Measurements from ENCODE around the gene TTI1. TPM values are rescaled to one million over a fixed set of nuclear protein-coding genes. Genes with fewer than 3 reads are reported as not detected.
"Not testable (repeated sequence)": the region's sequence is repeated elsewhere in the genome, so short reads cannot be mapped to it uniquely, and the experiment has no call there.

The TTI1 gene
- polyA plus RNA-seq, 6 donors from 2014 or later, result 2.2 to 21.4 (median 16.9) TPM

DNA sequence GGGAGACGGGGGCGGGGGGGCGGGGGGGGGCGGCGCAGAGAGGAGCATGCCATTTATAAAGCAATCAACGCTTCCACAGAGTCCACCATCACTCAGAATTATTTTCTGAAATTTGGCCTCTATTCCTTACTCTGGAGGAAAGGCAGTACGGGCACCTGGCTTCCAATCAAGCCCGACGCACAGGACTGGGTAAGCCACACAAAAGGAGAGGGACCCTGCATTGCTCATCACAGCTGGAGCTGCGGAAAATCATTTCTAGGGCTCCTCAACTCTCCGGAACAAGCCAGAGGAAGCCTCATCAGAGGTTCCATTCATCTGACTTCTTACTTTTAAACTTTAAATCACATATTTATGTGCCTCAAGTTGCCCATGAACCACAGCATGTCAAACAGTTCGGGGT is 55.9 kb downstream of the TTI1 start:
- no peak overlapping the region for H3K4me3 Mint-ChIP-seq
- no peak for DNase-seq
- peaks cover 15 to 18% (median 16%) of the 10 kb centered on the region in 3 donors for H3K4me1 Mint-ChIP-seq
- H3K36me3 Mint-ChIP-seq, result peaks cover 13 to 16% of the 10 kb centered on the region in 2 donors
- ATAC-seq (ENCODE audit: low read depth in 2 of 2), result no peak
- H3K9me3 Mint-ChIP-seq, result peaks cover 0 to 5% (median 0%) of the 10 kb centered on the region in 7 donors
- peak overlapping the region in 1 of 6 donors; percentile 54 for H3K27ac Mint-ChIP-seq
- no peaks in the 10 kb centered on the region for H3K27me3 Mint-ChIP-seq

- H3K36me3 Mint-ChIP-seq, result peaks cover 11 to 13% of the 10 kb centered on the region in 2 donors
- H3K9me3 Mint-ChIP-seq, result peaks cover 0 to 5% (median 0%) of the 10 kb centered on the region in 7 donors
- DNase-seq (no peak), ATAC-seq (ENCODE audit: low read depth in 2 of 2) (no peak)
- H3K4me3 Mint-ChIP-seq, result peak overlapping the region in 2 of 8 donors; percentile 15 to 66
- H3K4me1 Mint-ChIP-seq, result peaks cover 15 to 18% (median 16%) of the 10 kb centered on the region in 3 donors
- peak overlapping the region in 3 of 6 donors; percentile 24 to 53 (median 38) for H3K27ac Mint-ChIP-seq
- no peaks in the 10 kb centered on the region for H3K27me3 Mint-ChIP-seq
Observed at GRCh38 chr20:37976887-37977286, 56.4 kb downstream of the TTI1 start.

GRCh38 chr20:37973059-37973910 is 60.0 kb downstream of the TTI1 start:
- Mint-ChIP-seq H3K27ac (no peak overlapping the region), H3K4me1 (peaks cover 15 to 18% (median 16%) of the 10 kb centered on the region in 3 donors), H3K36me3 (peaks cover 16 to 26% of the 10 kb centered on the region in 2 donors), H3K9me3 (peaks cover 2 to 12% (median 7%) of the 10 kb centered on the region in 7 donors), H3K27me3 (peaks cover 0 to 13% (median 7%) of the 10 kb centered on the region in 3 donors), H3K4me3 (peak overlapping the region in 1 of 8 donors; percentile 7)
- ATAC-seq (ENCODE audit: low read depth in 2 of 2) (no peak), DNase-seq (no peak)

DNA sequence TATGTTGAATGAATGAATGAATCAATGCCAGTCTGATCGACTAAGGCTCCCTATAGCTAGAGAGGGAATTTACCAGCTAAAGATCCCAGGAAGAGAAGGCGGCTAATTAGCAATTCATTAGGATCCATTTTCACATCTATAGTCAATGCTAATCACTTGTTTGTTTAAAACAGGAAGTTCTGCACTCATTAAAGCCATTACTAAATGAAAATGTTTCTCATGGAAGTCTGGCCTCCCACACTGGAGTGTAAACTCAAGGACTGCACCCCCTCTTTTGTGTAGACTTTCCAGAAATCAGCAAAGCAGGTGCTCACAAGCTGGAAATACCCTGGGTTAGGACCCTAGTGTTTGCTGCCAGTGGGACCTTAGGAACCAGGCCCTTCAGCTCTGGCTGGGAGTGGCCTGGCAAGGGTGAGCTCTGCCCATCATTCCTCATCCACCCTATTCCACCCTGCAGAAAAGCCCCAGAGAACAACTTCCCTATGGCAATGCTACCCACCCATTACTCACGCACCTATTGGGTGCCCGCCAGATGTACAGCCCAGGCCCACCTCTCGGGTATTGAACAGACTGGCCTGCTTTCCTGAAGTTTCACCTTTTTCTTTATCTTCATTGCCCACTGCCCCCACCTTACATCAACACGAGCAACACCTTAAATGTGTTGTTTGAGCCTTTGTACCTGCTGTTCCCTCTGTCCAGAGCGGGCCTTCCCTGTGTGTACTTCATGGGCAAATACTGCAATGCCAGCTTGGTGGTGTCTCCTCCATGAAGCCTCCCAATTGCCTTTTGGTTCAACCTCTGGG is 60.8 kb downstream of the TTI1 start:
- Mint-ChIP-seq H3K4me3 (peak overlapping the region in 1 of 8 donors; percentile 7), H3K4me1 (peaks cover 8 to 12% (median 10%) of the 10 kb centered on the region in 3 donors), H3K9me3 (peaks cover 6 to 16% (median 15%) of the 10 kb centered on the region in 7 donors), H3K27me3 (peaks cover 0 to 20% (median 9%) of the 10 kb centered on the region in 3 donors), H3K27ac (no peak overlapping the region), H3K36me3 (peaks cover 20 to 30% of the 10 kb centered on the region in 2 donors)
- DNase-seq (no peak), ATAC-seq (ENCODE audit: low read depth in 2 of 2) (no peak)

- H3K9me3 Mint-ChIP-seq, result peaks cover 6 to 23% (median 20%) of the 10 kb centered on the region in 7 donors
- peaks cover 0 to 28% (median 9%) of the 10 kb centered on the region in 3 donors for H3K27me3 Mint-ChIP-seq
- H3K36me3 Mint-ChIP-seq, result peaks cover 20 to 30% of the 10 kb centered on the region in 2 donors
- no peak for DNase-seq
- peak overlapping the region in 1 of 8 donors; percentile 21 for H3K4me3 Mint-ChIP-seq
- ATAC-seq (ENCODE audit: low read depth in 2 of 2), result no peak
- H3K27ac Mint-ChIP-seq, result no peak overlapping the region
- peaks cover 3 to 6% (median 5%) of the 10 kb centered on the region in 3 donors for H3K4me1 Mint-ChIP-seq
Observed at GRCh38 chr20:37971561-37972127, 61.6 kb downstream of the TTI1 start.

DNA sequence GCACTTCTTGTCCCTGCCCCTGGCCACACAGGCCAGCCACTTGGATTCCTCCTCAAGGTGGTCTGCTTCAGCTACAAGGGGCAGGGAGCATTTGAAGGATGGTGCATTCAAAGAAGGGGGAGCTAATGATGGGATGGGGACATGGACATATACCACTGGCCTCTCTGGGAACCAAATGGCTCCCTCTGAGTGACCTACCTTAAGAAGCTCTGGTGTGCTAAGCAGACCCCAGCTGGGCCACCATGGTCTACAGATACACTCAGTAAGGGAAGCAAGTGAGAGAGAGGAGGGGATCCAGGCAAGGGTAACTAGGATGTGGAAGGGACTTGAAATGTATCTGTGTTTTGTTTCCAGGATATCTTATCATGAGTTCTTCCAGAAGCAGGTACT is 62.4 kb downstream of the TTI1 start:
- Mint-ChIP-seq H3K36me3 (peaks cover 20 to 30% of the 10 kb centered on the region in 2 donors), H3K27me3 (peaks cover 0 to 34% (median 9%) of the 10 kb centered on the region in 3 donors), H3K4me3 (no peak overlapping the region), H3K9me3 (peaks cover 8 to 30% (median 26%) of the 10 kb centered on the region in 7 donors), H3K4me1 (peaks cover 0 to 2% (median 2%) of the 10 kb centered on the region in 3 donors), H3K27ac (no peak overlapping the region)
- ATAC-seq (ENCODE audit: low read depth in 2 of 2) (no peak), DNase-seq (no peak)

DNA sequence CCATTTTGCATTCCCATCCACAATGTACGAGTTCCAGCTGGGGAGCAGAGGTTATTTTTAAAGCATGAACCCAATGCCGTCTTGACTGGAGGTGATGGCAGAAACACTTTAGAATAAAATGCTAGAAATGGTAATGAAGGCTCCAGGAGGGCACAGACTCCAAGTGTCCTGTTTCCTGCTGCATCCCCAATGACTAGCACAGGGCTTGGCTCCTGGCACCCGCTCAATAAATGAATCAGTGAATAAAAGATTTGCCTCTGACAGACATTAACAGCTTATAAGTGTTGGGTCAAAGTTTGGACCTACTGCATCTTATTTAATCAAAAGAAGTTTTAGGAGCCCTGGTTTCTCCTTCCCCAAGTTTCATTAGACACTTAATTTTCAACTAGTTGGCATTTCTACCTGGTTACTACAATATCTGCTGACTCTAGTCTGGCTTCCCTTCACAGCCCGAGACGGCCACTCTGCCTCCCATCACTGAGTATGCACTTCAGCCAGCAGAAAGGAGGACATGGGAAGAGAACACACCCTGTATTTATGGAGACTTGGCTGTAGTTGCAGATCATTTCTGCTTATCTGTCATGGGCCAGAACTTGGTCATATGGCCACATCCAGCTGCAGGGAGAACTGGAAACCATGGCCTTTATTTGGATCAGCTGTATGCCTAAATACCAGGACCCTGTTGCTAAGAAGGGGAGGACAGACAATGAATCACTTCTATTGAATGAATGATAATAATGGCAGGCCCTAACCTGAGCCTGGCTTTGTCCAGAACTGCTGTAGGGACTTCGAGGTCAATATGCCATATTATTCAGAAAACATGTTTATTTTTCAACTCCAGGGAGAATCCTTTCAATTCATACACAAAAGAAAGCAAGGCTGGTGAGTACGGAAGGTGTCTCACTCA is 63.1 kb downstream of the TTI1 start:
- H3K27ac Mint-ChIP-seq, result no peak overlapping the region
- H3K27me3 Mint-ChIP-seq, result peaks cover 0 to 35% (median 9%) of the 10 kb centered on the region in 3 donors
- peaks cover 0 to 2% (median under 1%) of the 10 kb centered on the region in 3 donors for H3K4me1 Mint-ChIP-seq
- DNase-seq (no peak), ATAC-seq (ENCODE audit: low read depth in 2 of 2) (no peak)
- H3K36me3 Mint-ChIP-seq, result peaks cover 20 to 30% of the 10 kb centered on the region in 2 donors
- no peak overlapping the region for H3K4me3 Mint-ChIP-seq
- H3K9me3 Mint-ChIP-seq, result peaks cover 8 to 30% (median 27%) of the 10 kb centered on the region in 7 donors

DNA sequence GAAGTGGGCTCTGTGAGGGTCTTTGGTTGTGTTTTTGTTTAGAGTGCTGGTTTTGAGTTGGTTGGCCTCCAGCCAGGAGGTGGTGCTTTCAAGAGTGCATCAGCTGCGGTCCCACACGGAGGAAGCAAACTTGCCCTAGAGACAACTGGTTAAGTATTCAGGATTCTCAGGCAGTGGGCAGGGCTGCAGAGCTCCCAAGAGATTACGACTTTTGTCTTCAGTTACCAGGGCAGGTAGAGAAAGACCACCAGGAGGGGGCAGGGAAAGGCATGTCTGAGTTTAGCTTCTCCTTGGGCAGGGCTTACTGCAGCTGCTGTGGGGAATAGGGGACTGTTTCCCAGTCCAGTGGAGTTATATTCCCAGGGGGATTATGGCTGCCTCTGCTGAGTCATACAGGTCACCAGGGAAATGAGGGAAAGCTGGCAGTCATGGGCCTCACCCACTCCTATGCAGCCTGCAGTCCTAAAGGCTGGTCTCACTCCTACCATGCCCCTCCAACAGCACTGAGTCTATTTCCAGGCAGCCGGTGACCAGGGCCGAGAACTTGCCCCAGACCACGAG is 64.3 kb downstream of the TTI1 start:
- Mint-ChIP-seq H3K36me3 (peaks cover 20 to 30% of the 10 kb centered on the region in 2 donors), H3K4me3 (no peak overlapping the region), H3K27me3 (peaks cover 0 to 42% (median 9%) of the 10 kb centered on the region in 3 donors), H3K4me1 (peaks cover 0 to 2% (median 0%) of the 10 kb centered on the region in 3 donors), H3K27ac (no peak overlapping the region), H3K9me3 (peaks cover 11 to 32% (median 30%) of the 10 kb centered on the region in 7 donors)
- ATAC-seq (ENCODE audit: low read depth in 2 of 2) (no peak), DNase-seq (no peak)

- H3K4me1 Mint-ChIP-seq; DNase-seq; H3K27ac Mint-ChIP-seq; ATAC-seq (ENCODE audit: low read depth in 2 of 2); H3K4me3 Mint-ChIP-seq: not testable (repeated sequence)
- Mint-ChIP-seq H3K9me3 (peaks cover 6 to 47% (median 42%) of the 10 kb centered on the region in 7 donors), H3K36me3 (peaks cover 6 to 11% of the 10 kb centered on the region in 2 donors), H3K27me3 (peaks cover 3 to 49% (median 4%) of the 10 kb centered on the region in 3 donors)
Observed at GRCh38 chr20:37963483-37963882, 69.8 kb downstream of the TTI1 start.

DNA sequence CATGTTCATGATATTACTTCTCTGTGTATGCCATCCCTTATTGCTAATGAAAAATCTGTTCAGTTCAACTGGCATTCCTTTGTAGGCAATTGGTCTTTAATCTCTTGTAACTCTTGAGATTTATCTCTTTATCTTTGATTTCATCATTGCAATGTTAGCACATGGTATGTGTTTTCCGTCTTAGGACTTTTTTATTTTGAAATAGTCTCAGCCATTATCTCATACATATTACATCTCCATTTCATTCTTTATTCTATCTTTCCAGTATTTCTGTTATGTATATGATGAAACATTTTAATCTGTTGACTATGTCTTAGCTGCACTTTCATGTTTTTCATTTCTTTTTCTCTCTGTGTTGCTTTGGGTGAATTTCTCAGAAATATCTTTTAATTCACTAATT is 72.2 kb downstream of the TTI1 start:
- no peak overlapping the region for H3K4me3 Mint-ChIP-seq
- H3K9me3 Mint-ChIP-seq, result peaks cover 0 to 27% (median 19%) of the 10 kb centered on the region in 7 donors
- H3K27ac Mint-ChIP-seq, result peak overlapping the region in 1 of 6 donors; percentile 17
- no peak for ATAC-seq (ENCODE audit: low read depth in 2 of 2)
- H3K4me1 Mint-ChIP-seq, result no peaks in the 10 kb centered on the region
- no peak for DNase-seq
- peaks cover 3 to 31% (median 11%) of the 10 kb centered on the region in 3 donors for H3K27me3 Mint-ChIP-seq
- peaks cover 0 to 5% of the 10 kb centered on the region in 2 donors for H3K36me3 Mint-ChIP-seq

GRCh38 chr20:37958856-37959520 is 74.3 kb downstream of the TTI1 start:
- ATAC-seq (ENCODE audit: low read depth in 2 of 2) (no peak), DNase-seq (no peak)
- Mint-ChIP-seq H3K4me1 (no peaks in the 10 kb centered on the region), H3K27ac (no peak overlapping the region), H3K27me3 (peaks cover 3 to 22% (median 15%) of the 10 kb centered on the region in 3 donors), H3K9me3 (peaks cover 0 to 21% (median 18%) of the 10 kb centered on the region in 7 donors), H3K4me3 (no peak overlapping the region), H3K36me3 (peaks cover 0 to 5% of the 10 kb centered on the region in 2 donors)
